ENCODE data around the gene PRKN.

DNA sequence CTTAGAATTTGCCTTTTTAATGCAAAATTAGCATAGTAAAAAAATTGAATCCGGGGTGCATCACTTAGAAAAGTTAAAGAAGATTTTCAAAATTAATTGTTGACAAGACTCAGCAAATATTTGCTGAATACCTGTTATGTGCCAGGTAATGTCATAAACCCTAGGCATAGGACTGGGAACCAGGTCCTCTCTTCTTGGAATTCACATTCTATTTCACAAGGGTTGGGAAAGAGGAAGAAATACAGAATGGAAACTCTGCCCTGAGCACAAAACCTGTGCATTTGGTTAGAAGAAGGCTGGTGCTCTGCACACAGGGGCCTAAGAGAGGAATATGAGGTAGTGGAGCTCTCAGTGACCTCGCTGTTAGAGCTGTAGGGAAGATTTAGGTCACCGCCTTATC lies 879.9 kb downstream of the PRKN start:
- TF ChIP-seq, protein P1, sequence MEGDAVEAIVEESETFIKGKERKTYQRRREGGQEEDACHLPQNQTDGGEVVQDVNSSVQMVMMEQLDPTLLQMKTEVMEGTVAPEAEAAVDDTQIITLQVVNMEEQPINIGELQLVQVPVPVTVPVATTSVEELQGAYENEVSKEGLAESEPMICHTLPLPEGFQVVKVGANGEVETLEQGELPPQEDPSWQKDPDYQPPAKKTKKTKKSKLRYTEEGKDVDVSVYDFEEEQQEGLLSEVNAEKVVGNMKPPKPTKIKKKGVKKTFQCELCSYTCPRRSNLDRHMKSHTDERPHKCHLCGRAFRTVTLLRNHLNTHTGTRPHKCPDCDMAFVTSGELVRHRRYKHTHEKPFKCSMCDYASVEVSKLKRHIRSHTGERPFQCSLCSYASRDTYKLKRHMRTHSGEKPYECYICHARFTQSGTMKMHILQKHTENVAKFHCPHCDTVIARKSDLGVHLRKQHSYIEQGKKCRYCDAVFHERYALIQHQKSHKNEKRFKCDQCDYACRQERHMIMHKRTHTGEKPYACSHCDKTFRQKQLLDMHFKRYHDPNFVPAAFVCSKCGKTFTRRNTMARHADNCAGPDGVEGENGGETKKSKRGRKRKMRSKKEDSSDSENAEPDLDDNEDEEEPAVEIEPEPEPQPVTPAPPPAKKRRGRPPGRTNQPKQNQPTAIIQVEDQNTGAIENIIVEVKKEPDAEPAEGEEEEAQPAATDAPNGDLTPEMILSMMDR (IDR thresholded peaks at IDR 0.05; ENCODE audit: low read depth, low read length), result no peak
- no peak for TF ChIP-seq EZH2phosphoT487 (IDR thresholded peaks at IDR 0.05; ENCODE audit: low read depth)

Data from OCI-LY3 (cell line).